Lung (tissue), 12 donors: ENCODE results near the gene TTC39C. TPM values are rescaled to one million over a fixed set of nuclear protein-coding genes. Genes with fewer than 3 reads are reported as not detected.

Experiments used
- ATAC-seq: fragments of 200-7000 bp; cut with Tn5 transposase; one replicate; pipeline ENCODE4 v1.9.1; 2020; ENCODE audit warnings: moderate number of reproducible peaks; ENCODE audit not compliant: insufficient read depth, low FRiP score
- DNase-seq, 3 donors: peaks; one replicate each; pipeline ENCODE4 v3.0.0-alpha.2; 2013 to 2017
- H3K27ac ChIP-seq, 2 donors: one replicate each; pipeline ENCODE4 v1.5.1; 2013; ENCODE audit warnings: mild to moderate bottlenecking in 2 of 2, moderate library complexity in 2 of 2, control low read depth in 1 of 2, inconsistent platforms in 1 of 2, low read depth in 1 of 2, low read length in 1 of 2
- H3K27me3 ChIP-seq, 3 donors: one replicate each; pipeline ENCODE4 v1.5.1; 2013; ENCODE audit warnings: low read length in 2 of 3; ENCODE audit not compliant: control insufficient read depth in 3 of 3, insufficient read depth in 3 of 3
- H3K36me3 ChIP-seq, 4 donors: one replicate each; pipeline ENCODE4 v1.5.1; 2013; ENCODE audit warnings: low read length in 4 of 4, mild to moderate bottlenecking in 1 of 4, moderate library complexity in 1 of 4; ENCODE audit not compliant: control insufficient read depth in 4 of 4, insufficient read depth in 4 of 4
- H3K4me1 ChIP-seq, 5 donors: one replicate each; pipeline ENCODE4 v1.5.1; 2013; ENCODE audit warnings: low read length in 5 of 5, mild to moderate bottlenecking in 2 of 5, moderate library complexity in 1 of 5; ENCODE audit not compliant: control insufficient read depth in 5 of 5, insufficient read depth in 5 of 5
- H3K4me3 ChIP-seq: one replicate; pipeline ENCODE4 v1.5.1; 2013; ENCODE audit warnings: mild to moderate bottlenecking, control low read depth, moderate library complexity
- H3K9ac ChIP-seq, 2 donors: one replicate each; pipeline ENCODE4 v1.5.1; 2013; ENCODE audit warnings: low read length in 2 of 2, control low read depth in 1 of 2; ENCODE audit not compliant: insufficient read depth in 1 of 2
- H3K9me3 ChIP-seq, 4 donors: one replicate each; pipeline ENCODE4 v1.5.1; 2013; ENCODE audit warnings: low read length in 3 of 4, mild to moderate bottlenecking in 1 of 4, moderate library complexity in 1 of 4; ENCODE audit not compliant: control insufficient read depth in 4 of 4, insufficient read depth in 3 of 4
- CTCF ChIP-seq: IDR thresholded peaks from 2 replicates; pipeline ENCODE4 v1.5.1; 2012; ENCODE audit warnings: mild to moderate bottlenecking; ENCODE audit errors: control extremely low read depth, extremely low read depth
- WGBS, 2 donors: extraction: QIAGEN DNeasy Blood & Tissue Kit; methylation state at CpG; one replicate each; pipeline ENCODE4 v1.1.7; 2013; 5-methylcytosine and 5-hydroxymethylcytosine counted together
- polyA plus RNA-seq, 2 donors: library from polyadenylated mRNA; stranded (reverse); fragments of 200-250 nt; gene quantifications; one replicate each; pipeline ENCODE4 v1.2.1, GENCODE V29; 2013
- total RNA-seq, 2 donors: library from RNA; depleted of rRNA in 1 of 2; stranded (reverse); fragments of >200 nt in 1 of 2; gene quantifications; one replicate each; pipeline ENCODE4 v1.2.1, GENCODE V29; 2014 to 2021
- donor health status: control.
- donor health status: control.
- donor health status: Bipolar disorder and iron deficiency.
- donor health status: healthy.
- donor health status: DM: yes; HTN: yes; CAD: no.

TTC39C gene
- total and polyA plus RNA-seq, 4 donors: 6.0 to 33.5 (median 19.3) TPM

- Histone ChIP-seq H3K4me1 (peaks cover 0 to 32% (median 8%) of the 10 kb centered on the region in 5 donors), H3K36me3 (no peaks in the 10 kb centered on the region), H3K9me3 (no peaks in the 10 kb centered on the region), H3K4me3 (no peak overlapping the region), H3K27me3 (no peaks in the 10 kb centered on the region), H3K9ac (no peak overlapping the region), H3K27ac (no peak overlapping the region)
- no peak for TF ChIP-seq CTCF
- no peak for DNase-seq
- ATAC-seq: no peak
- WGBS, 2 donors: 79 to 92% methylated on average over 7 of the region's 7 CpGs
These were observed 37.5 kb downstream of the TTC39C start for GRCh38 chr18:24052053-24052452.

- H3K36me3 ChIP-seq: no peaks in the 10 kb centered on the region
- H3K9me3 ChIP-seq: no peaks in the 10 kb centered on the region
- peaks cover 0 to 32% (median 8%) of the 10 kb centered on the region in 5 donors for H3K4me1 ChIP-seq
- no peaks in the 10 kb centered on the region for H3K27me3 ChIP-seq
- no peak overlapping the region for H3K27ac ChIP-seq
- WGBS, 2 donors: 69 to 75% methylated on average over 4 of the region's 4 CpGs
- H3K4me3 ChIP-seq: no peak overlapping the region
- DNase-seq (no peak), ATAC-seq (no peak)
- no peak overlapping the region for H3K9ac ChIP-seq
- no peak for TF ChIP-seq CTCF
These were observed 38.7 kb downstream of the TTC39C start for GRCh38 chr18:24053211-24053610.

- WGBS, 2 donors: 68 to 73% methylated on average over 4 of the region's 4 CpGs
- Histone ChIP-seq H3K36me3 (no peaks in the 10 kb centered on the region), H3K9ac (no peak overlapping the region), H3K4me1 (peaks cover 0 to 32% (median 8%) of the 10 kb centered on the region in 5 donors), H3K27ac (no peak overlapping the region), H3K9me3 (no peaks in the 10 kb centered on the region), H3K4me3 (no peak overlapping the region), H3K27me3 (no peaks in the 10 kb centered on the region)
- no peak for TF ChIP-seq CTCF
- no peak for DNase-seq
- ATAC-seq: no peak
These were observed 39.6 kb downstream of the TTC39C start for GRCh38 chr18:24054130-24054529.
